Fibroblast of the aortic adventitia (primary cell): ENCODE measurements around the gene WDR1. TPM values are rescaled to one million over a fixed set of nuclear protein-coding genes. Genes with fewer than 3 reads are reported as not detected.

Experiments
- DNase-seq: peaks from one replicate; pipeline ENCODE4 v3.0.0-alpha.2; 2010; ENCODE audit warnings: low read depth
- H3K4me3 ChIP-seq: 2 replicates; pipeline ENCODE4 v1.5.1; 2011; ENCODE audit warnings: low read depth, mild to moderate bottlenecking, control low read depth, low read length, moderate library complexity
- total RNA-seq: library from RNA; depleted of rRNA; stranded (reverse); fragments of >200 nt; gene quantifications from 2 replicates; pipeline ENCODE4 v1.2.3, GENCODE V29; 2012; ENCODE audit warnings: low replicate concordance
- TF ChIP-seq, protein P1 (sequence below): IDR thresholded peaks from 2 replicates; pipeline ENCODE4 v1.5.1; 2011; ENCODE audit warnings: mild to moderate bottlenecking, low read length, control low read depth, inconsistent platforms; ENCODE audit not compliant: insufficient read depth

WDR1 gene
- total RNA-seq, 1 donor, result 228 TPM

GRCh38 chr4:10093801-10094552 is 22.6 kb downstream of the WDR1 start:
- peak; percentile 95 for DNase-seq
- TF ChIP-seq, protein P1, sequence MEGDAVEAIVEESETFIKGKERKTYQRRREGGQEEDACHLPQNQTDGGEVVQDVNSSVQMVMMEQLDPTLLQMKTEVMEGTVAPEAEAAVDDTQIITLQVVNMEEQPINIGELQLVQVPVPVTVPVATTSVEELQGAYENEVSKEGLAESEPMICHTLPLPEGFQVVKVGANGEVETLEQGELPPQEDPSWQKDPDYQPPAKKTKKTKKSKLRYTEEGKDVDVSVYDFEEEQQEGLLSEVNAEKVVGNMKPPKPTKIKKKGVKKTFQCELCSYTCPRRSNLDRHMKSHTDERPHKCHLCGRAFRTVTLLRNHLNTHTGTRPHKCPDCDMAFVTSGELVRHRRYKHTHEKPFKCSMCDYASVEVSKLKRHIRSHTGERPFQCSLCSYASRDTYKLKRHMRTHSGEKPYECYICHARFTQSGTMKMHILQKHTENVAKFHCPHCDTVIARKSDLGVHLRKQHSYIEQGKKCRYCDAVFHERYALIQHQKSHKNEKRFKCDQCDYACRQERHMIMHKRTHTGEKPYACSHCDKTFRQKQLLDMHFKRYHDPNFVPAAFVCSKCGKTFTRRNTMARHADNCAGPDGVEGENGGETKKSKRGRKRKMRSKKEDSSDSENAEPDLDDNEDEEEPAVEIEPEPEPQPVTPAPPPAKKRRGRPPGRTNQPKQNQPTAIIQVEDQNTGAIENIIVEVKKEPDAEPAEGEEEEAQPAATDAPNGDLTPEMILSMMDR, result no peak
- no peak overlapping the region for H3K4me3 ChIP-seq

DNA sequence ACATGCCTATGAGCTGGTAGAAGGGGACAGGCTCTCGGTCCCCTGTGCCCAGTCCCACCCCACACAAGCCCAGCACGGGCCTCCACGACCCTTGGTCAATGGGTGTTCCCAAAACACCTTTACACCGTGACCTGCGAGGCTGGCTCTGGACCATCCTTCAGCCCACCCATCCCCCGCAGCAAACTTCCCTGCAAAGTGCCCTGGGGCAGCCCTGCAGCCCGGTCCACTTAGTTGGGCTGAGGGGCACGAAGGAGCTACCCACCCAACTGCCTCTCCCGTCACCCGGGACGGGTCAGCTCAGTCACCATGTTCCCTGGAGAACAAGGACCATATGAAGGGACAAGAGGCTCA is 23.4 kb downstream of the WDR1 start:
- no peak for DNase-seq
- H3K4me3 ChIP-seq, result no peak overlapping the region
- TF ChIP-seq, protein P1, result no peak

GRCh38 chr4:10092481-10093270 is 23.9 kb downstream of the WDR1 start:
- H3K4me3 ChIP-seq, result no peak overlapping the region
- no peak for DNase-seq
- TF ChIP-seq, protein P1, result no peak

- TF ChIP-seq, protein P1, result no peak
- H3K4me3 ChIP-seq, result no peak overlapping the region
Observed at GRCh38 chr4:10091531-10092181, 24.9 kb downstream of the WDR1 start.

GRCh38 chr4:10090467-10091250 is 25.9 kb downstream of the WDR1 start:
- DNase-seq, result no peak
- no peak overlapping the region for H3K4me3 ChIP-seq
- TF ChIP-seq, protein P1, result no peak

More at GRCh38 chr4:10091531-10092181, 24.9 kb downstream of the WDR1 start:
- DNase-seq, result no peak

- TF ChIP-seq, protein P1, result peak; percentile 33
- no peak for DNase-seq
- no peak overlapping the region for H3K4me3 ChIP-seq
Observed at GRCh38 chr4:10089346-10089745, 27.3 kb downstream of the WDR1 start.
